ENCODE data around the gene SETD7.

SETD7 gene

GRCh38 chr4:139594591-139595185 lies 38.7 kb upstream of the SETD7 start:
- H3K9me3 ChIP-seq, result no peaks in the 10 kb centered on the region
- H3K4me3 ChIP-seq, result no peak overlapping the region
- no peaks in the 10 kb centered on the region for H4K20me1 ChIP-seq
- H3K36me3 ChIP-seq, result no peaks in the 10 kb centered on the region
- no peaks in the 10 kb centered on the region for H3K27me3 ChIP-seq
- H3K4me2 ChIP-seq, result no peak overlapping the region
- TF ChIP-seq Cebpa-rat (IDR thresholded peaks at IDR 0.05), result no peak
- no peak overlapping the region for H3K27ac ChIP-seq
- no peak overlapping the region for H3K9ac ChIP-seq
- H3K4me1 ChIP-seq, result peaks cover 23% of the 10 kb centered on the region

GRCh38 chr4:139593091-139593564 lies 37.1 kb upstream of the SETD7 start:
- H3K36me3 ChIP-seq, result no peaks in the 10 kb centered on the region
- no peak overlapping the region for H3K4me2 ChIP-seq
- no peak overlapping the region for H3K9ac ChIP-seq
- H3K27me3 ChIP-seq, result no peaks in the 10 kb centered on the region
- H3K27ac ChIP-seq, result no peak overlapping the region
- TF ChIP-seq Cebpa-rat (IDR thresholded peaks at IDR 0.05), result no peak
- H3K4me1 ChIP-seq, result peaks cover 23% of the 10 kb centered on the region
- H3K4me3 ChIP-seq, result no peak overlapping the region
- H3K9me3 ChIP-seq, result peaks cover 6% of the 10 kb centered on the region; the same call in 1 of the 2 replicates
- no peaks in the 10 kb centered on the region for H4K20me1 ChIP-seq

DNA sequence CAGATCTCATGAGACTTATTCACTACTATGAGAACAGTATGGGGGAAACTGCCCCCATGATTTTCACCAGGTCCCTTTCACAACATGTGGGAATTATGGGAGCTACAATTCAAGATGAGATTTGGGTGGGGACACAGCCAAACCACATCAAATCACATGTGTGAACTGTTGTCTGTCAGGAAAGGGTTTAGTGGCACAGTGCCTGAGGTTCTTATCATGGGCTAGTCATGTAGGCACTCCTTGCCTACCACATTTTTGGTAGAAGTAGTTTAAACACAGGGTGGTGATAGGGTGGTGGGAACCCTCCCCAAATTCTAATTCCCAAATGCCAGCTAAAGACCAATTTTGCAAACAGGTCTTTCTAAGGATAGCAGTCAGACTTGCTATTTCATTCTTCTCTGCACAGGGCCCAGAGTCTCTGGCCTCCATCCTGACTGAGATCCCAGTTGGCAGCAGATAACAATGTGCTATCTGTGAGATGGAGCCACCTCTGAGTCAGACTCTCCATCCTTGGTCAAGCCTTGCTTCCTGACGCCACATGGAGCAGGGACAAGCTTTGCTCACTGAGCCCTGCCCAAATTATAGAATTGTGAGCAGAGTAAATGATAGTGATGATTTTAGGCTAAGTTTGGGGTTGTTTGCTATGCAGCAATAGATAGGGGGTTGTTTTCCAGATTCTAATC lies 33.5 kb upstream of the SETD7 start:
- H3K9me3 ChIP-seq, result peaks cover 6% of the 10 kb centered on the region; the same call in 1 of the 2 replicates
- H4K20me1 ChIP-seq, result no peaks in the 10 kb centered on the region
- no peak overlapping the region for H3K4me3 ChIP-seq
- H3K27ac ChIP-seq, result no peak overlapping the region
- no peaks in the 10 kb centered on the region for H3K4me1 ChIP-seq
- H3K4me2 ChIP-seq, result no peak overlapping the region
- TF ChIP-seq Cebpa-rat (IDR thresholded peaks at IDR 0.05), result no peak
- no peaks in the 10 kb centered on the region for H3K27me3 ChIP-seq
- no peaks in the 10 kb centered on the region for H3K36me3 ChIP-seq
- H3K9ac ChIP-seq, result no peak overlapping the region

- no peak overlapping the region for H3K4me3 ChIP-seq
- TF ChIP-seq Cebpa-rat (IDR thresholded peaks at IDR 0.05), result peak; percentile 50; the same call in 1 of the 2 replicates
These were observed 31.4 kb upstream of the SETD7 start for GRCh38 chr4:139587446-139587845.

GRCh38 chr4:139585473-139585872 lies 29.5 kb upstream of the SETD7 start:
- Histone ChIP-seq H3K9me3 (peaks cover 6% of the 10 kb centered on the region; the same call in 1 of the 2 replicates), H3K27me3 (no peaks in the 10 kb centered on the region), H3K27ac (no peak overlapping the region), H3K36me3 (no peaks in the 10 kb centered on the region), H3K4me2 (no peak overlapping the region), H3K9ac (no peak overlapping the region), H3K4me1 (no peaks in the 10 kb centered on the region), H3K4me3 (no peak overlapping the region), H4K20me1 (no peaks in the 10 kb centered on the region)
- TF ChIP-seq Cebpa-rat (IDR thresholded peaks at IDR 0.05), result no peak

More at GRCh38 chr4:139587446-139587845, 31.4 kb upstream of the SETD7 start:
- Histone ChIP-seq H3K9me3 (peaks cover 6% of the 10 kb centered on the region; the same call in 1 of the 2 replicates), H4K20me1 (no peaks in the 10 kb centered on the region), H3K27me3 (no peaks in the 10 kb centered on the region), H3K4me1 (no peaks in the 10 kb centered on the region), H3K27ac (no peak overlapping the region), H3K4me2 (no peak overlapping the region), H3K36me3 (no peaks in the 10 kb centered on the region), H3K9ac (no peak overlapping the region)

GRCh38 chr4:139584784-139585183 lies 28.8 kb upstream of the SETD7 start:
- H4K20me1 ChIP-seq, result no peaks in the 10 kb centered on the region
- no peaks in the 10 kb centered on the region for H3K4me1 ChIP-seq
- no peak overlapping the region for H3K9ac ChIP-seq
- no peak overlapping the region for H3K4me3 ChIP-seq
- no peaks in the 10 kb centered on the region for H3K36me3 ChIP-seq
- no peak overlapping the region for H3K4me2 ChIP-seq
- no peaks in the 10 kb centered on the region for H3K27me3 ChIP-seq
- H3K27ac ChIP-seq, result no peak overlapping the region
- H3K9me3 ChIP-seq, result peaks cover 6% of the 10 kb centered on the region; the same call in 1 of the 2 replicates
- TF ChIP-seq Cebpa-rat (IDR thresholded peaks at IDR 0.05), result no peak

- Histone ChIP-seq H3K9me3 (peaks cover 5% of the 10 kb centered on the region; the same call in 1 of the 2 replicates), H3K27ac (no peak overlapping the region), H3K36me3 (no peaks in the 10 kb centered on the region), H3K4me2 (no peak overlapping the region), H3K4me3 (no peak overlapping the region), H3K27me3 (no peaks in the 10 kb centered on the region), H3K9ac (no peak overlapping the region), H4K20me1 (no peaks in the 10 kb centered on the region), H3K4me1 (no peaks in the 10 kb centered on the region)
- TF ChIP-seq Cebpa-rat (IDR thresholded peaks at IDR 0.05), result no peak
These were observed 28.0 kb upstream of the SETD7 start for GRCh38 chr4:139584013-139584412.

DNA sequence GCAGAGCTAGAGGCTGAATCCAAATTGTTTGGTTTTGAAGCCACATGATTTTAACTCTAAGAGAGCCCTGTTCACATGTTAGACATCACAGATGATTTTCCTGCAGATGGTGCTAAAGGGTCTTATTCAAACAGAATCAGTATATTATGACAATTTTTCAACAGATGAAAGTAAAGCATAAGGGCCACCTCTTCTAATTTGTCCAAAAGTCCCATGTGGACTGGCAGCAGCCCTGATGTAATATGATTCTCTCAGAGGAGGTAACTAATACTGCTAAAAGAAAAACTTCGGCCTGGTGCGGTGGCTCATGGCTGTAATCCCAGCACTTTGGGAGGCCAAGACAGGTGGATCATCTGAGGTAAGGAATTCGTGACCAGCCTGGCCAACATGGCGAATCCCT lies 26.0 kb upstream of the SETD7 start:
- no peaks in the 10 kb centered on the region for H3K27me3 ChIP-seq
- H3K36me3 ChIP-seq, result no peaks in the 10 kb centered on the region
- no peak overlapping the region for H3K27ac ChIP-seq
- no peaks in the 10 kb centered on the region for H3K9me3 ChIP-seq
- H3K4me1 ChIP-seq, result no peaks in the 10 kb centered on the region
- no peak overlapping the region for H3K4me3 ChIP-seq
- TF ChIP-seq Cebpa-rat (IDR thresholded peaks at IDR 0.05), result no peak
- no peak overlapping the region for H3K9ac ChIP-seq
- no peaks in the 10 kb centered on the region for H4K20me1 ChIP-seq
- H3K4me2 ChIP-seq, result no peak overlapping the region

DNA sequence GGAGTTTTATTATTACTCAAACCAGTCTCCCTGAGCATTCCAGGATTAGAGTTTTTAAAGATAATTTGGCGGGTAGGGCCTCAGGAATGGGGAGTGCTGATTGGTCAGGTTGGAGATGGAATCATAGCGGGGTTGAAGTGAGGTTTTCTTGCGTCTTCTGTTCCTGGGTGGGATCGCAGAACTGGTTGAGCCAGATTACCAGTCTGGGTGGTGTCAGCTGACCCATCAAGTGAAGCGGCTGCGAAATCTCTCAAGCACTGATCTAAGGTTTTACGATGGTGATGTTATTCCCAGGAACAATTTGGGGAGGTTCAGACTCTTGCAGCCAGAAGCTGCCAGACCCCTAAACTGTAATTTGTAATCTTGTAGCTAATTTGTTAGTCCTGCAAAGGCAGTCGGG lies 25.1 kb upstream of the SETD7 start:
- Histone ChIP-seq H3K9me3 (no peaks in the 10 kb centered on the region), H3K36me3 (no peaks in the 10 kb centered on the region)

GRCh38 chr4:139576219-139576618 lies 20.2 kb upstream of the SETD7 start:
- H3K36me3 ChIP-seq, result no peaks in the 10 kb centered on the region
- H4K20me1 ChIP-seq, result no peaks in the 10 kb centered on the region
- no peaks in the 10 kb centered on the region for H3K4me1 ChIP-seq
- no peaks in the 10 kb centered on the region for H3K27me3 ChIP-seq
- no peak overlapping the region for H3K4me3 ChIP-seq
- no peak overlapping the region for H3K4me2 ChIP-seq
- no peak overlapping the region for H3K27ac ChIP-seq
- no peaks in the 10 kb centered on the region for H3K9me3 ChIP-seq
- TF ChIP-seq Cebpa-rat (IDR thresholded peaks at IDR 0.05), result no peak
- H3K9ac ChIP-seq, result no peak overlapping the region

More for the DNA sequence above, 25.1 kb upstream of the SETD7 start:
- no peaks in the 10 kb centered on the region for H3K27me3 ChIP-seq
- no peaks in the 10 kb centered on the region for H4K20me1 ChIP-seq
- no peak overlapping the region for H3K9ac ChIP-seq
- H3K4me2 ChIP-seq, result no peak overlapping the region
- TF ChIP-seq Cebpa-rat (IDR thresholded peaks at IDR 0.05), result no peak
- no peak overlapping the region for H3K4me3 ChIP-seq
- no peak overlapping the region for H3K27ac ChIP-seq
- H3K4me1 ChIP-seq, result no peaks in the 10 kb centered on the region
